DMS53 treated with DMSO at 0.1 percent for 48 hours (cell line): ENCODE data around the gene TNFAIP8.

Experiments
- DNase-seq: peaks from one replicate; lab custom pipeline; 2025; ENCODE audit not compliant: unreplicated experiment; lab: John Stamatoyannopoulos, UW

Gene TNFAIP8

DNA sequence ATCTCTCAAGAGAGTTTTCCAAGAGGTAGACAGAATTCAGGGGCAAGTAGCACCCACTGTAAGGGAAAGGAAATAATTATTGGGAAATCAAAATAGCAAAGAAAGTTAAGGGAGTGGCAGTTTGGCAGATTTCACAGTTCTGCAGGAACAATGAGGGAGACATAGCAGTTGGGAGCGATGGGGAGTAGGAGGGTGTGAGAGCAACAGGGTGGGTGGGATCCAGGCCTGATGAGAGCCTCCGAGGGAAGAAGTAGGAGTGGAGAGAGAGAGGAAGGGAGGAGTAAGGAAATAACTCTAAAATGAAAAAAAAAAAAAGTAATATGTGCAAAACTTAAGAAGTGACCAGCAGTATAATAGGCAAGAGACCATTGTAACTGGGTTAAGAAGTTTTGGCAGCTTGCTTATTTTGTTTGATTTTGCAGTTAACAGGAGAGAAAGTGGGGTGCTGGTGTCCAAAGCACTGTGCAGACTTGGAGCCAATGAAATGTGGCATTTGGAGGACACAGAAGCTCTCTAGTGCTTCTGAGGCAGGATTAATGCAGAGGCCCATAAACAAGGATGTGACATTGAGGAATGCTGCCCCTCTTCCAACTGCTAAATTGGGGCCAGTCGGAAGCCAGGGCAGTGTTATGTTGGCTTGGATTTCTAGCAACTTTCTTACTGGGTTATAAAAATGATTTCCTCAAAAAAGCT, 10.2 kb downstream of the TNFAIP8 start:
- DNase-seq: no peak

DNA sequence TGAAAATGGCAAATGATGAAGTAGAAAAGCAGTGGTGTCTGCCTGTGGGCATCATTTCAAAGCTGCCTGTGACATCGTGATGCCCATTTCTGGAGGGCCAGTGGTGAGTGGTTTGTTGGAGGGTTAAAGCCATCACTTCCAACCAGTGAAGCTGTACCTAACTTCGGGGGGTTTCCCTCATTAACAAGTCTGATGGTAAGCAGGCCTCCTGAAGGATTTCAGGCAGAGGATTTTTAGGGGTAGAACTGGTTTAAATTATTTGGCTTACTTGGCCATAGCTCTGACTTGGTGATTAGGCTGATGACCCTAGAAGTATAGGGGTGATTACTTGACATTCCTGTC, 10.7 kb downstream of the TNFAIP8 start:
- DNase-seq: no peak

DNA sequence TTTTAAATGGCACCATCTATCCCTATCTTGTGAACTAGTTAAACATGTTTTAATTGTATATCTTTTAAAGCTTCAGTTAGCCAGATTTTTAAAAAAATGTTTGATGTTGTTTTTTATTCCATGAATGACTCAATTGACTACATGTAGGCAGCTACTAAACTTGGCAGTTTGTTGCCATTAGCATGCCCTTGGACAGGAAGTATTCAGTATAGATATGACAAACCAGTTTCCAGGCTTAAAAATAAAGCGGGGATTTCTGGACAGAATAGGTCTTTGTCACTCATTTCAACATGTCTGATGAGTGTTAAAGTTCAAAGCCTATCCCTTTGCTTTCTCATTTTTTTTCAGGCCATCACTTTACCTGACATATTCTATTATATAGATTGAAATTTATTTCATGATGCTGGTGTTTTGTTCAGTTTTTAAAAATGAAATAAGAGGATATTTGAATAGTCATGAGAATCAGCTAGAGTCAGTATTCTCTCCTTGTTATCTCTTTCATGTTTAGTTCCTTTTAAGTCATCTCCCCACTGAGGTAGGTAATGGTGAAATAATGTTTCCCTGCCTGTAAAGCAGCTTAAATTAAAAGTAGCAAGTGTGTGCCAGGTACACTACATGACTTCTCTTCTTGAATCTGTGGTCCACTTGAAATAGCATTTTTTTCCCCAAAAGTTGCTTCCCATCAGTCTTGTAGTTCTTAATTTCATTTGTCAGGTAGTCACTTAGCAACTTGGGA, 11.9 kb downstream of the TNFAIP8 start:
- DNase-seq: no peak

DNA sequence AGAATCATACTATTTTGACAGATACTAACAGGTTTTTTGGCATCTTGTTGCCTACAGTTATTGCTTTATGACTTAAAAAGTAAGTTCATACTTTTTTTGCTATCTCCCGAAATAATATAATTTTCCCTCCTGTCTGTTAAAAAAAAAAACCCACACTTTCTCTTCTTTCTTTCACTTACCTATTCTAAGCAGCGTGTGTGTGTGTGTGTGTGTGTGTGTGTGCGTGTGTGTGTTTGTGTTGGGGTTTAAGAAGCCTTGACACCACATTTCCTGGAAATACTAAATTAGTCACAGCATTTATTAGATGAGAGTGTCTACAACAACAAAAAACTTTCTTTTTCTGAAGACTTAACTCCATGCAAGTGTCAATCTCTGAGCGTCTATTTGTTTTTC, 12.4 kb downstream of the TNFAIP8 start:
- no peak for DNase-seq

DNA sequence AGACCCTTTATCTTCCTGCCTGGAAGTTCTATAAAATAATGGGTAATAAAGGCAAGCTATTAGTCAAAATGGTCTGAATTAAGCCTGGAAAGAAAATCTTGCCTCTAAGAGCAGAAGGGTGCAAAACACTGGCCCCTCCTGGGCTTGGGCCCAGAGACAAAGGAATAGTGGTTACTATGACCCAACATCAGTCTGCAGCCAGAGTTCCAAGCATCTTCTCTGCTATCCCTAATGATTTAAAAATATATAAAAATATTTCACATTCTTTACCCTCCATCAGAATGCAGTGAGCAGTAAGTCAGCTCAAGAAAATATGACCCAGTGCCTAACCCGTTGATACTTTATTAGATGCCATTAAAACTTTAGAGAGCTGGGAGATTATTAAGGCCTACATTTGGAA, 14.7 kb downstream of the TNFAIP8 start:
- DNase-seq: no peak

DNA sequence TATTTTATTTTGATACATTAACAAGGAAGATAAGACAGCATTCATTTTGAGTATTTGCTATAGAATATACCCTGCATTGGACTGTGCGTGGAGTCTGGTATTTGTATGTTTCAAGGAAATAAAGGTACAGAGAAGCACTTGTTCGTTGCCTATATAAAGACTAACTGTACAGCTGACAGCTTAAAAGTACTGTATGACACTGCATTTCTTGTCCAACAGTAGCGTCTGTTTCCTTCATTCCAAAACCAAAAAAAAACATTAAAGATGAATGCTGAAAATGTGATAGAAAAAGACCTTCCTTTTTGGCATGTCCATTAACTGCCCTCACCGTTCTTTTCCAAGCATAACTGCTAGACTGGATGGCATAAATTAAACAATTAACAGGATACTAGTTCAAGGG, 15.3 kb downstream of the TNFAIP8 start:
- DNase-seq: no peak

DNA sequence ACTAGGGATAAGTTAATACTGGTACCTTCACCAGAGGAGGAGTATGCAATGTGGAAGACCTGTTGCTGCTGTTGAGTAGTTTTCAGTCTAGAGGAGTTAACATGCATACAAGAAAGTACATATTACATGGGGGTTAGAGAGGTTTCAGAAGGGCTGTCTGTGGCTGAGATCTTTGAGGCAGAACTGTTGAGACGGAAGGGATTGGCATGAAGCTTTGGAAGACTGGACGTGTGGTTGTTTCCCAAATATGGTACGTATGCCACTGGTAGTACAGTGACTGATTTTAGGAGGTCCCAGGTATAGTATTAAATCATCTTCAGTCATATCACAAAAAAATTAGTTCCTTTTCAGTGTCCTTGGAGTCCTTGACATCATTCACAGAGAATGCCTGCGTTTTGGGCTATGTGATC, 17.6 kb downstream of the TNFAIP8 start:
- no peak for DNase-seq

DNA sequence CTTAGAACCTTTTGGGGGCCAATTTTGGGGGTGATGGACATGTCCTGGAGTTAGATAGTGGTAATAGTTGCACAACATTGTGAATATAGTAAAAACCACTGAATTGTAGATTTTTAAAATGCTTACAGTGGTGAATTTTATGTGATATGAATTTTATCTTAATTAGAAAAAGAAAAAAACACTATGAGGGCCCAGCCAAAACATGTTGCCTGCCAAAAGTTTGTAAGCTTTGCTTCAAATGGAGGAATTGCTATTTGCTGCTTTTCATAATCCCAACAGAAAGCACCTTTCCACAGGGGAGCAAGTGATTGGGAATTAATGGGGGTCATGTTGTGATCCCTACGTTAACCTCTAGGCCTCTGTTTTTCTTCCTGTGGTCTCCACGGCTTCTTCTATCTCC, 19.1 kb downstream of the TNFAIP8 start:
- DNase-seq: no peak

DNA sequence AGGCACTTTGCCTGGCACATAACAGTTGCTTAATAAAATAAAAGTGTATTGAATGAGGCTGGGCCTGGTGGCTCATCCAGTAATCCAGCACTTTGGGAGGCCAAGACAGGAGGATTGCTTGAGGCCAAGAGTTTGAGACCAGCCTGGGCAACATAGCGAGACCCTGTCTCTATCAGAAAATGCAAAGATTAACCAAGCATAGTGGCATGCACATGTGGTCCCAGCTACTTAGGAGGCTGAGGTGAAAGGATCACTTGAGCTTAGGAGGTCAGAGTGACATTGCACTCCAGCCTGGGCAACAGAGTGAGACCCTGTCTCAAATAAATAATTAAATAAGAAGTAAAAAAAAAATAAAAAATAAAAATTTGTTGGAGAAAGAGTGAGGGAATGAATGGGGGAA, 21.2 kb downstream of the TNFAIP8 start:
- DNase-seq: no peak

DNA sequence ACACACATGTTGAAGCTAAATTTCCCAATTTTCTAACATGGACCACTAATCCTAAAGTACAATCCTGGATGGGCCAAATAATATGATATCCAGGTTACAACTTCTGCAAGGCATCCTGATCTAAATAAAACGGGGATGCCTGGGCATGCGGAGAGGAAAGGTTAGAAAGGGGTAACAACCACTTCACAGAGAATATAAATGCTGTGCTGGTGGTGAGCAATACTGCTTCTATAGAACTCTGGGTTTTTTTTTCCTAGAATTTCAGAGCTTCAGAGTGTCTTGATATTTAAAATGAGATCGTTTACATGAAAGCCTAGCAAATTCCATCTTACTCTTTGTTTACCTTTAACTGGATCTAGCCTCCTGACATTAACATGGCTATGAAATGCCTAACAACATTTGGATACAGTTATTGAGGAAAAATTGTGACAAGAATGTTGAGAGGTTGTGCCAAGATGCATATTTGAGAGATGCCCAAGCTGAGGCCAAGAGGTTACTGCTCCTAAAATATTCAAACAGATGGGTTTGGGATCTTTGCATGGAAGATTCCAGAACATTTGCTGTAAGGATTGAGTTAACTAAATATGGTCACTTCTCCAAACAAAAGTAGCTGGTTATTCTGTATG, 22.4 kb downstream of the TNFAIP8 start:
- no peak for DNase-seq

DNA sequence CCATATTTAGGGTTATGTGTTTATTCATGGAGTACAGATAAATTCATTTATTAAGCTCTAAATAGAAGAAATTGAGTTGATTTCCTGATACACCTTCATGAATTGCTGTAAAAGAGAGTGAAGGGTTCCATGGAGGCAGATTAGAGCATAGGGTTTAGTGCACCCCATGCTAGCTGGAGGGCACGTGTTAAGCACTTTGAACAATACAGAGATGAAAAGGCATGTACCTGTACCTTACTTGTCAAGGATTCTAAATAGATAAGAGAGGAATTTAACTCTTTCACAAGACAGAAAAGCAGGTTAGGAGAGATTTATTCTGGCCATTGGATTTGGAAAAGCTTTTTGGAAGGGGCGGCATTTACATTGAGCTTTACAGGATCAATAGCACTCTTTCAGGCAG, 23.3 kb downstream of the TNFAIP8 start:
- DNase-seq: no peak

DNA sequence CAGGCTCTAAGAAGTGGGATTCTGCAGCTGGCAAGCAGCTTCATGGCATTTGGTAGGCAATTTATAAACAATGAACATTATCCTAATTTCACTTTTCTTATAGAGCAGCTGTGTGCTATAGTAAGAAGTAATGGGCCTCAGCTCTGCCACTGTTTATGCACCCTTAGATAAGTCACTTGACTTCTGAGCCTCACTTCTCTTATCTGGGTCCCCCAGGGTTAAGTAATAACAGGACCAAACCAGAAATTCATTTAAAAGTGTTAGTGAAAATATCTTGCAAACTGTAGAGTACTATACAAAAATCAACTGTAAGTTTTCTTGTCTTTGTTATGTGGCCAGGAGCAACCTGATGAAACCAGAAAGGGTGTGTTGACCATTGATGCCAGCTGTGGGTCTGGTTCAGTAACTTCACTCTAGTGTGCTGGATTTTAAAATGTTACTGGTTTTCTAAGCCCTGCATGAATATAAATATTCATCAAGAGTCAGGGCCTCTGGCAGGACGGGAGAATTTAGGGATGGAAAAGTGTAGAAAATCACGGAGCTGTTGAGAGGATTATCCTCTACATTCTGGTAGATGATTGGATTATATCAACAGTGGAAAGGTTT, 24.2 kb downstream of the TNFAIP8 start:
- no peak for DNase-seq

DNA sequence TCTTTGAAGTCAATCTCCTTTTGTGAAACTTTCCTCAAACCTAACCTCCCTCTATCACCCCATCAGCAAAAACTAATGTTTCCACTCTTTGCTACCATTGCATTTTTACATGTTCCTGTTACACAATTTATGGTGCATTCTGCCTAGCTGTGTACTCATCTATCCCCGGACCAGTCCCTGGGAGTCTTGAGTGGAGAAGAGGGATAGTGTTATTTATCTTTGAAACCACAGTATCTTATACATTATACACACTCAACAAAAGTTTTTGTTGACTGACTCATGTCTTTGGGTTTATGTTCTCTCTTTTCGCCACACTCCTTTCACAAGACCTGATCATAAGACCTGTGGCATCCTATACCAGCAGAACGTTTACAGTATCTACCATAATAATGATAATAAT, 26.4 kb downstream of the TNFAIP8 start:
- no peak for DNase-seq

DNA sequence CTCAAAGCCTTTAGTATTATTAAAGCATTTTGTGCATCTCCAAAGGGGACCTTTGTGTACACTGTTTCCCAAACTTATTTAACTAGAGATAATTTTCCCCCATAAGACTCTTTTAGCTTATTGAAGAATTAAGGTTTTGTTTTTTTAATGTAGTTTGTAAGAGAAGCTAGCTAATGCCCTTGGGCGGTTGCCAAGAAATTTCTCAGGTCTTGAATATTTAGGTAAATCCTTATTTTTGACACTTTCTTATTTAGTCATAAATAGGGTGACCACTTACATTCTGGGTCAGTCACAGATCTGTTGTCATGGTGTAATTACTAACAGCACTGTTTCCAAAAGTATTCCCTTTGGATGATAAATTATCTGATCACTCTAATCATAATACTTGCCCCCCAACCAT, 27.2 kb downstream of the TNFAIP8 start:
- DNase-seq: no peak

DNA sequence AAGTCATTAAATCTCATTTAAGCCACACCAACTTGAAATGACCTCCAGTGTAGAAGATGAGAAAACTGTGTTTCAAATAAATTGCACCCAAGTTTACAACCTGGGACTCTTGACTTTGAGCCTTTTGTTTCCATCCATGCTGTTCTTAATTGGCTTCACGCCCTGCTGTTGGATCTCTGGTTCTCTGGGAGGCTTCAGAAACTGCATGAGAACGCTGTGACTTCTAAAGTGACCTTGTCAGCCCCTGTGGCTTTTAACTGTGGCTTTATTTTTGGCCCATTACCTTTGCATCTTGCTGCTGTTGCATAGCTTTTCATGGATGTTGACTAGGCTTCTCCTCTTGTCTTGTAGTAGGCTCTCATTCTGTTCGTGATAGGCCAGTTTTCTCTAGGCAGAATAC, 29.3 kb downstream of the TNFAIP8 start:
- DNase-seq: no peak

DNA sequence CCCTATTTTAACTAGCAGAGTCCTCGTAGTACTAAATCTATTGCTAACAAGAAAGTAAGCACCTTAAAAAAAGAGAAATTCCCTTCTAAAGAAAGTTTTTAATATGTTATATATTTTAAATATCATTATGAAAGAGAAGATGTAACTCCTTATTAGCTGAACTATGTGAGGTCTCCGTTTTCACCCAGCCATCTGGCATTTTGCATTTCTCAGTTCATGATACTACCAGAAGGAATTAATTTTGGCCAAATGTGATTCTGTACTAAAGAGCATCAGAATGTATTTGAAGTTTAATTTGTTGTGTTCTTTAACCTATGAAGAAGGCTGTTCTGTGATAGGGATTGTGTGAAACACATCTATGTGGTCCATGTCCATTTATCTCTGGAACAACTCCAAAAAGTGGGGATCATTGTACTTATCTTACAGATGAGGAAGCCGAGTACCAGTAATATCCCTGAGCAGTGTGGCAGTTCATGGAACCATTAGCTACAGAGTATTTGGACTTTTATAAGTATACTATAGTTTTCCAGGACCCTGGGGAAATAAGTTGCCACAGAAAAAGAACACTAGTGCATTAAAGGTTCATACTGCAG, 29.8 kb downstream of the TNFAIP8 start:
- DNase-seq: no peak

DNA sequence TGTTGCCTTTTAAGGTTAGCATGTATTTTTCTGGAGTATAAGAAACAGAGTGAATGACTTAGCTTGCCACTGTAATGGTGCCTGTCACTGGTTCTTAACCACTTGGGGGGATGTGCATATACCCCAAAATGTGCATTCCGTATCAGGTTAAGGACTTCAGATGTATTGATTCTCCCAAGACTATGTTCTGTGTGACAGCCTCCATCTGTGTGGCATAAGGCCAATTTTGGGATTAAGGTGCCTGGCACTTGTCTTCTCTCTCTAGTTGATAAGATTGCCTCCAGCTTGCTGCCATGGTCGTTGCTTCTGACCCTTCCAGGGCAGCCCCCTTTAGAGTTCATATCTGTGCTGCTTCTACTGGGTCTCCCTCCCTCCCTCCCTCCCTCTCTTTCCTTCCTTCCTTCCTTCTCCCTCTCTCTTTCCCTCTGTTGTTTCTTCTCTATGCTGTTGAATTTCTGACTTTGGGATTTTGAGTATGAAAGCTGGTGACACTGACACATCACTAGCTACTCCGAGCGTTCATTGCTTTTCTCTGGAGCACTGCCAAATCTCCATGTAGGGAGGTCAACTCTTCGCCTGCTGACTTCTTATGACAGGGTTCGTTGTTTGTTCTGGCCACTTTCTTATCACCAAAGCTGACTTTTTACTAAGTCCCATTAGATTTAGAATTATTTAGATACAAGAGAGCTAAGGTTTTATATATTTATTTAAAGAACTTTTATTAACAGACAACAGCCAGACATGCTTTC, 31.0 kb downstream of the TNFAIP8 start:
- DNase-seq: no peak

DNA sequence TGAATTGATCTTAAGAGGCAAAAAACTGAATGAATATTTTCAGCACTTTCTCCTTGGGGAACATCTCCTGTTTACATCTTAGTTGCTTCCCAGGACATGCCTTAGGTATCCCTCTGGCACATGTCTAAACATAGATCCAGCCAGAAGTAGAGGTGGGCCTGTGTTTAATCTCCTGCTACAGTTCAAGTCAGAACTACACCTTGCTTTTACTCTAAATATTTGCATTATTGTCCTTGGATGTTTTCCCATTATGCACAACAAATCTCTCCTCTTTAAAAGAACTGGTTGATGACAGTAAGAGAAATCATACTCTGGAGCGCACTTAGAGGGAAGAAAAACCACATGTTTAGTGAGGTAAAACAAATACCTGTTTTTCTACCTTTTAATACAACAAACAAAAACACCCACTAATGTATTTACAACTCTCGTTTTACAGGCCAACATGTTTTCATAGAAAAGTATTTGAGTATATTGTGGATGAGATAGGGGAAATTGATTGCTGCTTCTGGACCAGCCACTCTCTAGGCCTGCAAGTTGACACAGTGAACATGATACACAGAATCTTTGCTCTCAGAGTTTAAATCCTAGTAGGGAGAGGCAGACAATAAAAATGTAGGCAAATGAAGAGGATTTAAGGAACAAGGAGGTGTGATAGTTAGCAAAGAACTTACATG, 32.3 kb downstream of the TNFAIP8 start:
- no peak for DNase-seq

DNA sequence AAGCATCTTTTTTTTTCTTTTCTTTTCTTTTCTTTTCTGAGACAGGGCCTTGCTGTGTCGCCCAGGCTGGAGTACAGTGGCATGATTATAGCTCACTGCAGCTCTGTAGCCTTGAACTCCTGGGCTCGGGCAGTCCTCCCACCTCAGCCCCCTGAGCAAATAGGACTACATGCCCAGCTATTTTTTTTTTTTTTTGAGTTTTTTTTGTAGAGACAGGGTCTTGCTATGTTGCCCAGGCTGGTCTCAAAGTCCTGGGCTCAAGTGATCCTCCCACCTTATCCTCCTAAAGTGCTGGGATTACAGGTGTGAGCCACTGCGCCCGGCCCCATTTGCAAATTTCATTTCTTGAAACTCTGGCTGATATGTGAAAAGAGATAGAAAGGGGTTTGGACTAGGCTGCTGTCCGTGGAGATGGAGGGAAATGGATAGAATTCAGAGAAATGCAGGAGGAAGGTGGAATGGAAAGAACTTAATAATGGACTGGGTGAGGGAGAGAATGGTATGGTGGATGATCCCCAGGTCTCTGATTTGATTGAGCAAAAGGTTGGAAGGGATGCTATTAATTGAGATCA, 32.9 kb downstream of the TNFAIP8 start:
- no peak for DNase-seq
